ENCODE measurements around the gene KCNQ1. TPM values are rescaled to one million over a fixed set of nuclear protein-coding genes. Genes with fewer than 3 reads are reported as not detected.

Gene KCNQ1
- total and polyA plus RNA-seq, 2 experiments from 2014 or later, result not detected

GRCh38 chr11:2746401-2747247 is 301.8 kb downstream of the KCNQ1 start:
- no peak overlapping the region for H3K27ac ChIP-seq
- no peaks in the 10 kb centered on the region for H4K20me1 ChIP-seq (ENCODE audit: insufficient read depth)
- H3K79me2 ChIP-seq (ENCODE audit: insufficient read depth), result no peaks in the 10 kb centered on the region
- in situ Hi-C loops (cut with MboI), result no loop called here
- peaks cover 10% of the 10 kb centered on the region for H3K27me3 ChIP-seq (replicated peaks; ENCODE audit: insufficient read depth)
- no peaks in the 10 kb centered on the region for H3K9me2 ChIP-seq (ENCODE audit: insufficient read depth)
- TF ChIP-seq EZH2phosphoT487 (IDR thresholded peaks at IDR 0.05; ENCODE audit: insufficient read depth, low read depth), result no peak
- no peak for TF ChIP-seq EZH2 (IDR thresholded peaks at IDR 0.05; ENCODE audit: insufficient read depth, poor library complexity, severe bottlenecking)
- no peak overlapping the region for H2AFZ ChIP-seq
- no peak overlapping the region for H3K4me2 ChIP-seq (ENCODE audit: unreplicated experiment)
- no peaks in the 10 kb centered on the region for H3K36me3 ChIP-seq (ENCODE audit: low read depth)
- no peaks in the 10 kb centered on the region for H3F3A ChIP-seq (ENCODE audit: insufficient read depth)
- DNase-seq, result no peak
- no peak overlapping the region for H3K4me3 ChIP-seq
- no peak overlapping the region for H3K9ac ChIP-seq
- WGBS, 2 experiments (ENCODE audit: low coverage in 1 of 2, low lambda C conversion rate in 2 of 2, missing lambda C conversion rate in 2 of 2), result 50 to 57% methylated on average over 24 of the region's 24 CpGs
- peaks cover 7% of the 10 kb centered on the region for H3K4me1 ChIP-seq (ENCODE audit: insufficient read depth)
- H3K9me3 ChIP-seq (ENCODE audit: low read depth), result no peaks in the 10 kb centered on the region

GRCh38 chr11:2747248-2748027 is 302.6 kb downstream of the KCNQ1 start:
- Histone ChIP-seq H3K4me1 (ENCODE audit: insufficient read depth) (no peaks in the 10 kb centered on the region), H3K27me3 (replicated peaks; ENCODE audit: insufficient read depth) (peaks cover 15% of the 10 kb centered on the region), H4K20me1 (ENCODE audit: insufficient read depth) (no peaks in the 10 kb centered on the region), H3K36me3 (ENCODE audit: low read depth) (no peaks in the 10 kb centered on the region), H3F3A (ENCODE audit: insufficient read depth) (no peaks in the 10 kb centered on the region), H3K4me2 (ENCODE audit: unreplicated experiment) (no peak overlapping the region), H3K9me2 (ENCODE audit: insufficient read depth) (no peaks in the 10 kb centered on the region), H3K27ac (no peak overlapping the region), H3K79me2 (ENCODE audit: insufficient read depth) (no peaks in the 10 kb centered on the region), H2AFZ (no peak overlapping the region), H3K9ac (no peak overlapping the region), H3K9me3 (ENCODE audit: low read depth) (no peaks in the 10 kb centered on the region), H3K4me3 (no peak overlapping the region)
- 62 to 66% methylated on average over 16 of the region's 16 CpGs for WGBS, 2 experiments (ENCODE audit: low coverage in 1 of 2, low lambda C conversion rate in 2 of 2, missing lambda C conversion rate in 2 of 2)
- in situ Hi-C loops (cut with MboI), result no loop called here
- DNase-seq, result no peak
- no peak for TF ChIP-seq EZH2phosphoT487 (IDR thresholded peaks at IDR 0.05; ENCODE audit: insufficient read depth, low read depth)
- TF ChIP-seq EZH2 (IDR thresholded peaks at IDR 0.05; ENCODE audit: insufficient read depth, poor library complexity, severe bottlenecking), result no peak

GRCh38 chr11:2748061-2748813 is 303.4 kb downstream of the KCNQ1 start:
- WGBS, 2 experiments (ENCODE audit: low coverage in 1 of 2, low lambda C conversion rate in 2 of 2, missing lambda C conversion rate in 2 of 2), result 55 to 61% methylated on average over 11 of the region's 11 CpGs
- no peak overlapping the region for H2AFZ ChIP-seq

More at GRCh38 chr11:2748061-2748813, 303.4 kb downstream of the KCNQ1 start:
- H3K9ac ChIP-seq, result no peak overlapping the region
- H3K4me1 ChIP-seq (ENCODE audit: insufficient read depth), result no peaks in the 10 kb centered on the region
- no peak overlapping the region for H3K4me2 ChIP-seq (ENCODE audit: unreplicated experiment)
- no peak for DNase-seq
- H3K4me3 ChIP-seq, result no peak overlapping the region
- no peaks in the 10 kb centered on the region for H4K20me1 ChIP-seq (ENCODE audit: insufficient read depth)
- H3K9me2 ChIP-seq (ENCODE audit: insufficient read depth), result no peaks in the 10 kb centered on the region
- H3K27ac ChIP-seq, result no peak overlapping the region
- TF ChIP-seq EZH2phosphoT487 (IDR thresholded peaks at IDR 0.05; ENCODE audit: insufficient read depth, low read depth), result no peak
- TF ChIP-seq EZH2 (IDR thresholded peaks at IDR 0.05; ENCODE audit: insufficient read depth, poor library complexity, severe bottlenecking), result no peak
- H3K79me2 ChIP-seq (ENCODE audit: insufficient read depth), result no peaks in the 10 kb centered on the region
- peaks cover 21% of the 10 kb centered on the region for H3K27me3 ChIP-seq (replicated peaks; ENCODE audit: insufficient read depth)
- H3K36me3 ChIP-seq (ENCODE audit: low read depth), result no peaks in the 10 kb centered on the region
- no peaks in the 10 kb centered on the region for H3F3A ChIP-seq (ENCODE audit: insufficient read depth)
- in situ Hi-C loops (cut with MboI), result no loop called here
- no peaks in the 10 kb centered on the region for H3K9me3 ChIP-seq (ENCODE audit: low read depth)
